GM23338 (cell line): ENCODE results near the gene UVRAG. TPM values are rescaled to one million over a fixed set of nuclear protein-coding genes. Genes with fewer than 3 reads are reported as not detected.

Experiments
- ATAC-seq: fragments of 200-7000 bp; cut with Tn5 transposase; 3 replicates; pipeline ENCODE4 v1.9.1; 2020
- DNase-seq: peaks from one replicate; pipeline ENCODE4 v3.0.0-alpha.2; 2015; ENCODE audit warnings: low spot score
- H2AFZ ChIP-seq: fragments of 200-600 bp; sonication (generic); 2 replicates; pipeline ENCODE4 v1.8.0; 2016; ENCODE audit warnings: antibody characterized with exemption, mild to moderate bottlenecking, moderate library complexity
- H3F3A ChIP-seq: fragments of 200-600 bp; sonication (generic); replicated peaks from 2 replicates; pipeline ENCODE4 v1.8.0; 2017; ENCODE audit warnings: antibody characterized with exemption, mixed run types, low read depth
- H3K27ac ChIP-seq: fragments of 200-600 bp; sonication (generic); 2 replicates; pipeline ENCODE4 v1.6.1; 2016; ENCODE audit warnings: low read depth
- H3K27me3 ChIP-seq: fragments of 200-600 bp; sonication (generic); 2 replicates; pipeline ENCODE4 v1.8.0; 2016; ENCODE audit warnings: mild to moderate bottlenecking, mixed run types, moderate library complexity; ENCODE audit not compliant: insufficient read depth
- H3K36me3 ChIP-seq: fragments of 200-600 bp; sonication (generic); 2 replicates; pipeline ENCODE4 v1.8.0; 2016; ENCODE audit warnings: mild to moderate bottlenecking; ENCODE audit not compliant: insufficient read depth
- H3K4me1 ChIP-seq: fragments of 200-600 bp; sonication (generic); 2 replicates; pipeline ENCODE4 v1.8.0; 2016; ENCODE audit warnings: mild to moderate bottlenecking, moderate library complexity; ENCODE audit not compliant: insufficient read depth
- H3K4me2 ChIP-seq: fragments of 200-600 bp; sonication (generic); 2 replicates; pipeline ENCODE4 v1.7.1; 2017; ENCODE audit warnings: mixed run types
- H3K4me3 ChIP-seq: fragments of 200-600 bp; sonication (generic); 2 replicates; pipeline ENCODE4 v1.6.1; 2016; ENCODE audit warnings: mixed run types
- H3K79me2 ChIP-seq: fragments of 200-600 bp; sonication (generic); replicated peaks from 2 replicates; pipeline ENCODE4 v1.8.0; 2017; ENCODE audit warnings: mild to moderate bottlenecking; ENCODE audit not compliant: insufficient read depth
- H3K9me2 ChIP-seq: fragments of 200-600 bp; sonication (generic); 2 replicates; pipeline ENCODE4 v1.8.0; 2017; ENCODE audit not compliant: insufficient read depth
- H4K20me1 ChIP-seq: fragments of 200-600 bp; sonication (generic); replicated peaks from 2 replicates; pipeline ENCODE4 v1.8.0; 2017; ENCODE audit warnings: mild to moderate bottlenecking; ENCODE audit not compliant: insufficient read depth
- H3K27ac Mint-ChIP-seq: 2 replicates; pipeline ENCODE4 v1.8.0; 2020; ENCODE audit warnings: inconsistent platforms, mild to moderate bottlenecking, moderate library complexity, mixed read lengths
- H3K27me3 Mint-ChIP-seq: 3 replicates; pipeline ENCODE4 v1.8.0; 2022; ENCODE audit warnings: low read depth, mild to moderate bottlenecking, moderate library complexity, mixed read lengths, inconsistent platforms; ENCODE audit not compliant: insufficient read depth, poor library complexity
- H3K36me3 Mint-ChIP-seq: 3 replicates; pipeline ENCODE4 v1.8.0; 2021; ENCODE audit warnings: low read depth, mild to moderate bottlenecking, inconsistent platforms, moderate library complexity, mixed read lengths
- H3K4me1 Mint-ChIP-seq: 3 replicates; pipeline ENCODE4 v1.8.0; 2020; ENCODE audit warnings: mild to moderate bottlenecking, inconsistent platforms, mixed read lengths
- H3K4me3 Mint-ChIP-seq: 3 replicates; pipeline ENCODE4 v1.8.0; 2021; ENCODE audit warnings: moderate library complexity, mild to moderate bottlenecking, inconsistent platforms, mixed read lengths
- H3K9me3 Mint-ChIP-seq: 3 replicates; pipeline ENCODE4 v1.8.0; 2020; ENCODE audit warnings: moderate library complexity, mild to moderate bottlenecking, inconsistent platforms, mixed read lengths
- CREB1 ChIP-seq: fragments of 250-450 bp; sonication (Bioruptor Pico); IDR thresholded peaks from 2 replicates; pipeline ENCODE4 v1.5.0; 2020; ENCODE audit warnings: low read depth, mild to moderate bottlenecking, moderate library complexity
- CTCF ChIP-seq, 2 experiments: fragments of 200-600 bp in 1 of 2; sonication (generic) in 1 of 2; conservative IDR thresholded peaks; 2 replicates each; pipeline versions ENCODE4 v1.5.1 to v1.6.1; 2016 to 2017; ENCODE audit warnings: antibody characterized with exemption in 2 of 2, low read depth in 2 of 2, mild to moderate bottlenecking in 2 of 2, moderate library complexity in 1 of 2
- ETS1 ChIP-seq: IDR thresholded peaks from 2 replicates; pipeline ENCODE4 v1.6.1; 2016; ENCODE audit warnings: antibody characterized with exemption
- EZH2phosphoT487 ChIP-seq: fragments of 200-600 bp; sonication (generic); IDR thresholded peaks from one replicate; pipeline ENCODE4 v1.8.1; 2018; ENCODE audit warnings: antibody characterized with exemption; ENCODE audit not compliant: unreplicated experiment
- POLR2AphosphoS5 ChIP-seq: IDR thresholded peaks from 2 replicates; pipeline ENCODE4 v1.6.1; 2016; ENCODE audit warnings: antibody characterized with exemption, low read depth
- ZNF331 ChIP-seq: fragments of 250-450 bp; sonication (Bioruptor Pico); IDR thresholded peaks from 2 replicates; pipeline ENCODE4 v1.5.0; 2020; ENCODE audit warnings: low read depth, mild to moderate bottlenecking, moderate library complexity
- ZNF462 ChIP-seq: fragments of 250-450 bp; sonication (Bioruptor Pico); IDR thresholded peaks from 2 replicates; pipeline ENCODE4 v1.5.0; 2020; ENCODE audit warnings: mild to moderate bottlenecking, moderate library complexity
- polyA plus RNA-seq: library from polyadenylated mRNA; unstranded; fragments of >200 nt; fragmentation: Nextera tagmentation; extraction: Ambion mirVana; gene quantifications from 2 replicates; pipeline ENCODE4 v1.2.1, GENCODE V29; 2016
- total RNA-seq: library from RNA; depleted of rRNA; stranded (reverse); fragments of >200 nt; shearing (Covaris generic); gene quantifications from 2 replicates; pipeline ENCODE4 v1.2.3, GENCODE V29; 2014

The UVRAG gene
- total and polyA plus RNA-seq, 2 experiments from 2014 or later: 15.3 to 17.4 TPM

- no peaks in the 10 kb centered on the region for H3K4me1 Mint-ChIP-seq
- H3K36me3 ChIP-seq: no peaks in the 10 kb centered on the region
- H3K4me3 Mint-ChIP-seq: no peak overlapping the region
- no peak overlapping the region for H3K27ac Mint-ChIP-seq
- no peaks in the 10 kb centered on the region; the same call in 1 of the 2 replicates for H3K79me2 ChIP-seq
- H3K9me2 ChIP-seq: no peaks in the 10 kb centered on the region
- no peaks in the 10 kb centered on the region for H3K4me1 ChIP-seq
- H3K4me2 ChIP-seq: no peak overlapping the region
- peak; percentile 58 for DNase-seq
- H3K27me3 ChIP-seq: no peaks in the 10 kb centered on the region
- H3K27ac ChIP-seq: no peak overlapping the region
- H3K27me3 Mint-ChIP-seq: no peaks in the 10 kb centered on the region
- 0 out of 3 replicates have a peak, but pooled peaks cover 3% of the 10 kb centered on the region for H3K36me3 Mint-ChIP-seq
- H4K20me1 ChIP-seq: no peaks in the 10 kb centered on the region; the same call in 1 of the 2 replicates
- no peak for ATAC-seq
- no peaks in the 10 kb centered on the region for H3K9me3 Mint-ChIP-seq
- TF ChIP-seq CREB1 (CRISPR knock-in tag) (no peak), ZNF462 (CRISPR knock-in tag) (no peak), ETS1 (no peak), CTCF (conservative IDR thresholded peaks at IDR 0.05; ENCODE audit: low read depth in 2 of 2) (peak; percentile 52 to 77), EZH2phosphoT487 (no peak), ZNF331 (CRISPR knock-in tag) (no peak), POLR2AphosphoS5 (no peak)
- H3K4me3 ChIP-seq: no peak overlapping the region
- H2AFZ ChIP-seq: no peak overlapping the region
- no peaks in the 10 kb centered on the region for H3F3A ChIP-seq
Measured at GRCh38 chr11:75896843-75897419, 81.9 kb downstream of the UVRAG start.
